GM18858 (cell line): ENCODE results near the gene UBC.
"Not testable (repeated sequence)": the region's sequence is repeated elsewhere in the genome, so short reads cannot be mapped to it uniquely, and the experiment has no call there.

Experiments
- ATAC-seq: cut with Tn5 transposase; IDR thresholded peaks from one replicate; pipeline ENCODE4 v1.9.1; 2021; ENCODE audit not compliant: unreplicated experiment

The UBC gene

GRCh38 chr12:124931528-124931927 lies 17.1 kb upstream of the UBC start:
- not testable (repeated sequence) for ATAC-seq

GRCh38 chr12:124930586-124930985 lies 16.1 kb upstream of the UBC start:
- no peak for ATAC-seq

- no peak for ATAC-seq
These were observed 15.4 kb upstream of the UBC start for GRCh38 chr12:124929649-124930419.

- no peak for ATAC-seq
These were observed 14.6 kb upstream of the UBC start for GRCh38 chr12:124928912-124929530.

GRCh38 chr12:124928095-124928911 lies 13.9 kb upstream of the UBC start:
- ATAC-seq, result peak; percentile 14

GRCh38 chr12:124927201-124928094 lies 13.0 kb upstream of the UBC start:
- ATAC-seq, result peak; percentile 64

- not testable (repeated sequence) for ATAC-seq
These were observed 11.3 kb upstream of the UBC start for GRCh38 chr12:124925782-124926181.

- ATAC-seq, result no peak
These were observed 10.7 kb upstream of the UBC start for GRCh38 chr12:124925117-124925516.

GRCh38 chr12:124923905-124924734 lies 9.7 kb upstream of the UBC start:
- ATAC-seq, result no peak

GRCh38 chr12:124921200-124922031 lies 7.0 kb upstream of the UBC start:
- ATAC-seq, result peak; percentile 29

GRCh38 chr12:124920353-124920935 lies 6.0 kb upstream of the UBC start:
- no peak for ATAC-seq

- no peak for ATAC-seq
These were observed 5.3 kb upstream of the UBC start for GRCh38 chr12:124919521-124920352.

GRCh38 chr12:124918622-124918988 lies 4.2 kb upstream of the UBC start:
- not testable (repeated sequence) for ATAC-seq

GRCh38 chr12:124917841-124918621 lies 3.6 kb upstream of the UBC start:
- ATAC-seq, result no peak

- ATAC-seq, result peak; percentile 30
These were observed 2.8 kb upstream of the UBC start for GRCh38 chr12:124917135-124917840.

GRCh38 chr12:124916374-124917134 lies 2.1 kb upstream of the UBC start:
- no peak for ATAC-seq
